LHCN-M2 (cell line): ENCODE results near the gene AASS. TPM values are rescaled to one million over a fixed set of nuclear protein-coding genes. Genes with fewer than 3 reads are reported as not detected.
"Not testable (repeated sequence)": the region's sequence is repeated elsewhere in the genome, so short reads cannot be mapped to it uniquely, and the experiment has no call there.

ENCODE experiments used
- DNase-seq: peaks from one replicate; pipeline ENCODE4 v3.0.0-alpha.2; 2012; ENCODE audit warnings: low read depth
- polyA plus RNA-seq: library from polyadenylated mRNA; unstranded; fragments of >200 nt; gene quantifications from one replicate; pipeline ENCODE4 v1.2.1, GENCODE V29; 2012; ENCODE audit warnings: missing spikeins
- total RNA-seq: library from RNA; depleted of rRNA; stranded (reverse); fragments of >200 nt; gene quantifications from 2 replicates; pipeline ENCODE4 v1.2.3, GENCODE V29; 2014; rRNA removed

Gene AASS
- 9.0 and 11.0 TPM in 2 replicates for total RNA-seq
- polyA plus RNA-seq, result 2.8 TPM

- DNase-seq, result peak; percentile 95
These were observed at the start of gene AASS for GRCh38 chr7:122143751-122144711. TSS of gene AASS (minus strand) at chr7:122144249. CDS start at chr7:122133726, 10,523 bp downstream.

- DNase-seq, result no peak
These were observed 44.7 kb upstream of the AASS start for GRCh38 chr7:122188785-122189184.

- no peak for DNase-seq
These were observed 39.1 kb upstream of the AASS start for GRCh38 chr7:122183106-122183505.

- no peak for DNase-seq
These were observed 38.0 kb upstream of the AASS start for GRCh38 chr7:122182081-122182480.

- DNase-seq, result not testable (repeated sequence)
These were observed 28.1 kb upstream of the AASS start for GRCh38 chr7:122172144-122172543.

DNA sequence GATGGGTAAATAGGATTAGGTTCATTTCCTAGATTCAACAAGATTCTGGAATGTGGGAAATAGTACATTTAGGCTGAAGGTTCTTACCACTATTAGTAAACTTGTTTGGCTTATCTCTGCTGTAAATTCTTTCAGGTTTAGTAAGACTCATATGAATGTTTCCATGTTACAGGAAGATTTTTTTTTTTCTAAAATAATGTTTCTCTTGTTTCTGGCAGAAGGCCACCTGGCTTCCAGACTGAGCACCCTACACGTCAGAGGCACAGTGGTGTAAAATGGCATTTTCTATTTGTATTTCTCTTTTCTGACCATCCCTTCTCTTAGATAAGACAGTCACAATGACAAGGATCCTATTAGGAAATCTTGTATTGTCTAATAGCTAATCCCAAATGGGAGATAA lies 22.7 kb upstream of the AASS start:
- DNase-seq, result peak; percentile 6

GRCh38 chr7:122166275-122166674 lies 22.2 kb upstream of the AASS start:
- DNase-seq, result no peak

DNA sequence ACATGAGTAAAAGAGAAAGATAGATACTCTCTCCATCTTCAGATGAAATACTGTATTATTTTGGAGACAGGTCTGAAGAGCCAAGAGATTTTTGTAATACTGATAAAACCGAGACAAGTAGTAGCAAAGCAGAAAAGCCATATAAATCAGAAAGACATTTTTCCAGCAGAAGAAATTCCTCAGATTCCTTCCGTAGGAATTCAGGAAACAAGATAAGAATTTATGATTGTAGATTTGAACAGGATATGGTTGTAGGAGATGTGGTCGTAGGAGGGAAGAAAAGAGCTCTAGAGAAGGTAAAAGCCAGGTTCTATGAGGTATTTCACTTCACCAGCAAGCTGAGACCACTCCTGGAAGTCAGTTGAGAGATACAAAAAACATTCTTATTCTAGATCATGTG lies 17.6 kb upstream of the AASS start:
- DNase-seq, result no peak

DNA sequence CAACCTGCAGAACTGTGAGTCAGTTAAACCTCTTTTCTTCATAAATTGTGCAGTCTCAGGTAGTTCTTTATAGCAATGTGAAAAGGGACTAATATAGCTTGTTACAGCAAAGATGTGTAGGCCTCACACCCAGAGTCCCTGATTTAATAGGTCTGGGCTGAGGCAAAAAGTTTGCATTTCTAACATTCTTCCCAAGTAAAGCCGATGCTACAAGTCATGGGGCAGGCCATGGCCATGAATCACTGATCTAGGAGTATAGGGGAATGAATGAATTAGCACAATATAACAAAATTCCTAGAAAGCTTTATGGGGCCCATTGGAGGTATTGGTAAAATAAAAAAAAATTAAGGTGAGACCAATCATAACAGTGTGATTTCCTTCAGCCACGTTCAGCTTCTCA lies 11.5 kb upstream of the AASS start:
- DNase-seq, result no peak

- no peak for DNase-seq
These were observed 4.8 kb upstream of the AASS start for GRCh38 chr7:122148878-122149277.

- no peak for DNase-seq
These were observed 4.0 kb upstream of the AASS start for GRCh38 chr7:122148081-122148480.

GRCh38 chr7:122145937-122146645 lies 2.0 kb upstream of the AASS start:
- no peak for DNase-seq

- peak; percentile 29 for DNase-seq
These were observed 686 bp downstream of the AASS start for GRCh38 chr7:122143376-122143750.

GRCh38 chr7:122140918-122141317 lies 3.1 kb downstream of the AASS start:
- DNase-seq, result no peak

GRCh38 chr7:122137251-122138077 lies 6.6 kb downstream of the AASS start:
- peak; percentile 19 for DNase-seq

DNA sequence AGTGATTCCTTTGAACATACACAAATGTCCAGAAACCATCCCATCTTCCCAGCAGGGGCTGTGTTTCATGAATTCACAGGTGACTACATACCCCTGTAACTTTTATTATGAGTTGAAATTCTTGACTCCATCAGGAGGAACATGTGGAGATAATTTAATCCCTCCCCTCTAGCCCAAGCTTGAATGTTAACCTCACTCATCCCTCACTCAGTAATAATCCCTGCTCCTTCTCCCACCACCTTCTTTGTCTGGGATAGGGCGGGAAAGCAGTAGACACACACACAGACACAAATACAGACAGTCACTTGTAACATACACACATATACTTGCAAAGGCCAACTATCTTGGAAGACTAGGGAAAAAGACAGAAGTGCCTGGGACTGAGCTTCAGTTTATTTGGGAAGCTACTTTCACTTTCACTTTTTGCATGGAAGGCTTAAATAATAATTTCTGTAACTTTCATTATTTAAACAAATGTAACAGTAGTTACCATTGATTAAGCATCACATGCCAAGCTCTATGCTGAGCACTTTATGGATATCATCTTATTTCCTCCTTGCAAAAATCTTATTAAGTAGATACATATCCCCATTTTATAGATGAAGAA lies 7.3 kb downstream of the AASS start:
- peak; percentile 29 for DNase-seq

- no peak for DNase-seq
These were observed 8.0 kb downstream of the AASS start for GRCh38 chr7:122136078-122136477.

DNA sequence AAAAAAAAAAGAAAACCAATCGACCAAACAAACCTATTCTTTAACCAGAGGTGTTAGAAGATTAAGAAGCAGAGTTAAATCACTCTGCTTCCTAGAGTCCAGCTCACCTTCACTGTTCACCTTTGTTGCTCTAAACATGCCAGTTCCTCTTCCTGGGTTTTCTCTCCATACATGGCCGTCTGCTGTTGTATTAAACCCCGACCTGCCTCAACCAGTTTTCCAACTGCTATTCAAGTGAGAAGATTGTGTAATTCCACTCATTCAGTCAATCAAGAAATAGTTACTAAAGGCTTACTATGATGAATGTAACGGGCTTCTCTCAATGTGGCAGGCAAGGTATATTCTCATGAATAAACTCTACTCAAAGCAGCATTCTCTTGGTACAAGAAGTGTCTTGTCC lies 8.8 kb downstream of the AASS start:
- DNase-seq, result no peak

DNA sequence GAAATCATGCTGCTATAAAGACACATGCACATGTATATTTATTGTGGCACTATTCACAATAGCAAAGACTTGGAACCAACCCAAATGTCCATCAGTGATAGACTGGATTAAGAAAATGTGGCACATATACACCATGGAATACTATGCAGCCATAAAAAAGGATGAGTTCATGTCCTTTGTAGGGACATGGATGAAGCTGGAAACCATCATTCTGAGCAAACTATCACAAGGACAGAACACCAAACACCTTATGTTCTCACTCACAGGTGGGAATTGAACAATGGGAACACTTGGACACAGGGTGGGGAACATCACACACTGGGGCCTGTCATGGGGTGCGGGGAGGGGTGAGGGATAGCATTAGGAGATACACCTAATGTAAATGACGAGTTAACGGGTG lies 9.3 kb downstream of the AASS start:
- not testable (repeated sequence) for DNase-seq

- no peak for DNase-seq
These were observed 10.6 kb downstream of the AASS start for GRCh38 chr7:122133477-122133876.

DNA sequence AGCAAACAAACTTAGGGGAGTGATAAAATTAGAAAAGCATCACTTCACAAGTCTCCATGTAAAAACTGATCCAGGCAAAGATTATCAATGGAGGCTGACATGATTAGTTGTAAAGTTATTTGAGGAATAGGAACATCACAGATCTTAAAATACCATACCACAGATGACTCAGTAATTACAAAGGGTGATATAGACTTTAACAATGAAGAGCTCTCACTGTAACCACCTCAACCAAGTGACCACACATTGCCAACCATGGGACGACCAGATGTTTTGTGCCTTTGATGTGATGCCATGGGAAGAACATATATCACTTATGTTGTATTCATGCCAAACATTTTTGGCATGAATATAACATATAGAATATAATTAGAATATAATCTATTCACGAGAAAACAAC lies 11.7 kb downstream of the AASS start:
- peak; percentile 71 for DNase-seq
